Activated CD4-positive, alpha-beta memory T cell treated with anti-CD3 and anti-CD28 coated beads for 36 hours (primary cell): ENCODE measurements around the gene IGFBP3. TPM values are rescaled to one million over a fixed set of nuclear protein-coding genes. Genes with fewer than 3 reads are reported as not detected.

Experiments
- CTCF ChIA-PET: fragments of 350-600 bp; sonication (Branson Sonifier 250); formaldehyde crosslinking; loops from one replicate; lab custom pipeline; 2021; ENCODE audit warnings: antibody characterized with exemption, inconsistent platforms; lab: Charles Lee
- POLR2A ChIA-PET: fragments of 350-600 bp; sonication (Branson Sonifier 250); formaldehyde crosslinking; loops from one replicate; lab custom pipeline; 2021; ENCODE audit warnings: antibody characterized with exemption; lab: Charles Lee
- DNase-seq: peaks from one replicate; pipeline ENCODE4 v3.0.0-alpha.2; 2020
- H3K27ac Mint-ChIP-seq: one replicate; pipeline ENCODE4 v1.8.0; 2021; ENCODE audit warnings: mixed read lengths
- H3K27me3 Mint-ChIP-seq: one replicate; pipeline ENCODE4 v1.8.0; 2021; ENCODE audit warnings: mixed read lengths
- H3K36me3 Mint-ChIP-seq: one replicate; pipeline ENCODE4 v1.8.0; 2021; ENCODE audit warnings: mixed read lengths
- H3K4me1 Mint-ChIP-seq: one replicate; pipeline ENCODE4 v1.8.0; 2021; ENCODE audit warnings: low read depth, mixed read lengths
- H3K4me3 Mint-ChIP-seq: one replicate; pipeline ENCODE4 v1.8.0; 2021; ENCODE audit warnings: mild to moderate bottlenecking, mixed read lengths
- H3K9me3 Mint-ChIP-seq: one replicate; pipeline ENCODE4 v1.8.0; 2021; ENCODE audit warnings: mixed read lengths
- intact Hi-C: fragments of 100-400 bp; cut with micrococcal nuclease; formaldehyde crosslinking; loops from one replicate; pipeline ENCODE4 v1.15.1; 2023
- total RNA-seq, 2 experiments: library from RNA; stranded (reverse); gene quantifications; one replicate each; pipeline ENCODE4 v1.2.3, GENCODE V29; 2021

The IGFBP3 gene
- total RNA-seq, 2 experiments from 2014 or later = 1.1 to 1.9 TPM

GRCh38 chr7:45890125-45890901, 30.8 kb downstream of the IGFBP3 start:
- Mint-ChIP-seq H3K4me3 (no peak overlapping the region), H3K27me3 (peaks cover 51% of the 10 kb centered on the region), H3K4me1 (peaks cover 2% of the 10 kb centered on the region), H3K36me3 (no peaks in the 10 kb centered on the region), H3K27ac (no peak overlapping the region), H3K9me3 (no peaks in the 10 kb centered on the region)
- intact Hi-C loops = no loop called here
- ChIA-PET CTCF (interaction anchor here (0.6 to 1.8 kb wide), 7 partner anchors 18 to 1307 kb away, joined by 3 to 5 read pairs (median 3); no protein-coding TSS in a partner anchor), POLR2A (no interaction called here)
- no peak for DNase-seq

- H3K36me3 Mint-ChIP-seq = no peaks in the 10 kb centered on the region
- peaks cover 53% of the 10 kb centered on the region for H3K27me3 Mint-ChIP-seq
- ChIA-PET POLR2A (no interaction called here), CTCF (interaction anchor here (1.8 kb wide), 1 partner anchor 33 kb away, joined by 5 read pairs; no protein-coding TSS in a partner anchor)
- H3K9me3 Mint-ChIP-seq = no peaks in the 10 kb centered on the region
- intact Hi-C loops = no loop called here
- no peak for DNase-seq
- H3K27ac Mint-ChIP-seq = no peak overlapping the region
- peaks cover 2% of the 10 kb centered on the region for H3K4me1 Mint-ChIP-seq
- H3K4me3 Mint-ChIP-seq = no peak overlapping the region
Measured at GRCh38 chr7:45889367-45890067, 31.6 kb downstream of the IGFBP3 start.

GRCh38 chr7:45888993-45889366, 32.1 kb downstream of the IGFBP3 start:
- H3K4me3 Mint-ChIP-seq = no peak overlapping the region
- POLR2A ChIA-PET = no interaction called here
- no peaks in the 10 kb centered on the region for H3K36me3 Mint-ChIP-seq
- no peak for DNase-seq
- CTCF ChIA-PET = interaction anchor here (0.6 to 1.8 kb wide), 2 partner anchors 33 to 99 kb away, joined by 3 to 5 read pairs; no protein-coding TSS in a partner anchor
- intact Hi-C loops = no loop called here
- H3K27me3 Mint-ChIP-seq = peaks cover 52% of the 10 kb centered on the region
- no peaks in the 10 kb centered on the region for H3K9me3 Mint-ChIP-seq
- peaks cover 2% of the 10 kb centered on the region for H3K4me1 Mint-ChIP-seq
- H3K27ac Mint-ChIP-seq = no peak overlapping the region

GRCh38 chr7:45888185-45888992, 32.7 kb downstream of the IGFBP3 start, which contains the start of gene IGFBP1:
TSS of gene IGFBP1 (plus strand) at chr7:45888488. CDS start at chr7:45888653, 165 bp downstream.
- CTCF ChIA-PET = interaction anchor here (0.6 to 1.8 kb wide), 2 partner anchors 34 to 100 kb away, joined by 3 to 5 read pairs; no protein-coding TSS in a partner anchor
- H3K27me3 Mint-ChIP-seq = peaks cover 48% of the 10 kb centered on the region
- no peak within 1 kb of the TSS for H3K27ac Mint-ChIP-seq
- H3K9me3 Mint-ChIP-seq = no peaks in the 10 kb centered on the region
- peaks cover 2% of the 10 kb centered on the region for H3K4me1 Mint-ChIP-seq
- no peak for DNase-seq
- intact Hi-C loops = no loop called here
- POLR2A ChIA-PET = no interaction called here
- no peak within 1 kb of the TSS for H3K4me3 Mint-ChIP-seq
- H3K36me3 Mint-ChIP-seq = no peaks in the 10 kb centered on the region

- Mint-ChIP-seq H3K27me3 (peaks cover 47% of the 10 kb centered on the region), H3K9me3 (no peaks in the 10 kb centered on the region), H3K4me3 (no peak overlapping the region), H3K4me1 (peaks cover 2% of the 10 kb centered on the region), H3K36me3 (no peaks in the 10 kb centered on the region), H3K27ac (no peak overlapping the region)
- ChIA-PET POLR2A (no interaction called here), CTCF (no interaction called here)
- DNase-seq = no peak
- intact Hi-C loops = no loop called here
Measured at GRCh38 chr7:45886931-45887667, 34.0 kb downstream of the IGFBP3 start.

GRCh38 chr7:45885264-45885882, 35.7 kb downstream of the IGFBP3 start:
- CTCF ChIA-PET = no interaction called here
- H3K27me3 Mint-ChIP-seq = peaks cover 38% of the 10 kb centered on the region
- H3K36me3 Mint-ChIP-seq = no peaks in the 10 kb centered on the region
- POLR2A ChIA-PET = no interaction called here
- intact Hi-C loops = no loop called here
- DNase-seq = no peak
- no peaks in the 10 kb centered on the region for H3K9me3 Mint-ChIP-seq
- H3K4me3 Mint-ChIP-seq = no peak overlapping the region
- H3K4me1 Mint-ChIP-seq = peaks cover 2% of the 10 kb centered on the region
- H3K27ac Mint-ChIP-seq = no peak overlapping the region

- H3K4me3 Mint-ChIP-seq = no peak overlapping the region
- intact Hi-C loops = no loop called here
- H3K36me3 Mint-ChIP-seq = no peaks in the 10 kb centered on the region
- DNase-seq = no peak
- ChIA-PET POLR2A (no interaction called here), CTCF (interaction anchor here (2.3 kb wide), 1 partner anchor 8 kb away, joined by 5 read pairs; no protein-coding TSS in a partner anchor)
- no peak overlapping the region for H3K27ac Mint-ChIP-seq
- peaks cover 29% of the 10 kb centered on the region for H3K27me3 Mint-ChIP-seq
- H3K4me1 Mint-ChIP-seq = peaks cover 2% of the 10 kb centered on the region
- no peaks in the 10 kb centered on the region for H3K9me3 Mint-ChIP-seq
Measured at GRCh38 chr7:45884136-45884535, 36.9 kb downstream of the IGFBP3 start.

GRCh38 chr7:45882465-45882810, 38.6 kb downstream of the IGFBP3 start:
- H3K27ac Mint-ChIP-seq = no peak overlapping the region
- H3K4me3 Mint-ChIP-seq = no peak overlapping the region
- DNase-seq = no peak
- ChIA-PET POLR2A (no interaction called here), CTCF (interaction anchor here (2.3 kb wide), 1 partner anchor 10 kb away, joined by 5 read pairs; no protein-coding TSS in a partner anchor)
- no peaks in the 10 kb centered on the region for H3K9me3 Mint-ChIP-seq
- no peaks in the 10 kb centered on the region for H3K4me1 Mint-ChIP-seq
- intact Hi-C loops = no loop called here
- peaks cover 18% of the 10 kb centered on the region for H3K27me3 Mint-ChIP-seq
- no peaks in the 10 kb centered on the region for H3K36me3 Mint-ChIP-seq

- POLR2A ChIA-PET = no interaction called here
- DNase-seq = no peak
- CTCF ChIA-PET = interaction anchor here (2.3 kb wide), 1 partner anchor 10 kb away, joined by 5 read pairs; no protein-coding TSS in a partner anchor
- Mint-ChIP-seq H3K9me3 (no peaks in the 10 kb centered on the region), H3K4me3 (no peak overlapping the region), H3K36me3 (no peaks in the 10 kb centered on the region), H3K27me3 (peaks cover 17% of the 10 kb centered on the region), H3K27ac (no peak overlapping the region), H3K4me1 (no peaks in the 10 kb centered on the region)
- intact Hi-C loops = no loop called here
Measured at GRCh38 chr7:45881759-45882464, 39.2 kb downstream of the IGFBP3 start.

GRCh38 chr7:45881280-45881758, 39.8 kb downstream of the IGFBP3 start:
- Mint-ChIP-seq H3K36me3 (no peaks in the 10 kb centered on the region), H3K27ac (no peak overlapping the region), H3K4me1 (no peaks in the 10 kb centered on the region), H3K27me3 (peaks cover 16% of the 10 kb centered on the region), H3K4me3 (no peak overlapping the region), H3K9me3 (no peaks in the 10 kb centered on the region)
- no peak for DNase-seq
- ChIA-PET CTCF (no interaction called here), POLR2A (no interaction called here)
- intact Hi-C loops = no loop called here
